ENCODE results near the gene ADRA2B.

GRCh38 chr2:96163415-96163767, 47.0 kb upstream of the ADRA2B start:
- TF ChIP-seq CTCF (IDR thresholded peaks at IDR 0.05): no peak
- TF ChIP-seq POLR2AphosphoS5 (IDR thresholded peaks at IDR 0.05; ENCODE audit: low read depth, low read length): no peak
